Naive thymus-derived CD4-positive, alpha-beta T cell (primary cell): Measurements from ENCODE around the gene PAQR8. TPM values are rescaled to one million over a fixed set of nuclear protein-coding genes. Genes with fewer than 3 reads are reported as not detected.

Experiments
- ATAC-seq: fragments of 150-1000 bp; cut with Tn5 transposase; 2 replicates; pipeline ENCODE4 v1.10.0; 2021; ENCODE audit warnings: mild to moderate bottlenecking, moderate library complexity
- CTCF ChIA-PET: fragments of 350-600 bp; sonication (Branson Sonifier 250); formaldehyde crosslinking; loops from one replicate; lab custom pipeline; 2021; ENCODE audit warnings: antibody characterized with exemption; lab: Charles Lee
- POLR2A ChIA-PET: fragments of 350-600 bp; sonication (Branson Sonifier 250); formaldehyde crosslinking; loops from one replicate; lab custom pipeline; 2021; ENCODE audit warnings: antibody characterized with exemption, inconsistent platforms; lab: Charles Lee
- DNase-seq, 9 donors: peaks; one replicate each; pipeline versions ENCODE4 v3.0.0 to v3.0.0-alpha.2; 2020 to 2022; ENCODE audit warnings: mixed read lengths in 1 of 9
- H3K27ac ChIP-seq: one replicate; pipeline ENCODE4 v1.7.0; 2013; ENCODE audit warnings: mild to moderate bottlenecking, low read depth, low read length, moderate library complexity
- H3K27me3 ChIP-seq, 2 donors: one replicate each; pipeline ENCODE4 v1.7.0; 2013; ENCODE audit warnings: low read length in 2 of 2, mild to moderate bottlenecking in 2 of 2, moderate library complexity in 2 of 2; ENCODE audit not compliant: control insufficient read depth in 2 of 2, insufficient read depth in 2 of 2
- H3K36me3 ChIP-seq, 3 experiments: 1 replicate in 2 of 3; 2 replicates in 1 of 3; pipeline ENCODE4 v1.7.0; 2013; ENCODE audit warnings: low read length in 3 of 3, mild to moderate bottlenecking in 3 of 3, moderate library complexity in 1 of 3; ENCODE audit not compliant: insufficient read depth in 3 of 3, control insufficient read depth in 2 of 3
- H3K4me1 ChIP-seq, 2 donors: one replicate each; pipeline ENCODE4 v1.7.0; 2013; ENCODE audit warnings: low read length in 2 of 2, mild to moderate bottlenecking in 2 of 2, moderate library complexity in 1 of 2; ENCODE audit not compliant: control insufficient read depth in 2 of 2, insufficient read depth in 2 of 2
- H3K4me3 ChIP-seq: 2 replicates; pipeline ENCODE4 v1.7.0; 2013; ENCODE audit warnings: mild to moderate bottlenecking, low read length
- H3K9me3 ChIP-seq, 3 experiments: 1 replicate in 2 of 3; 2 replicates in 1 of 3; pipeline ENCODE4 v1.7.0; 2013; ENCODE audit warnings: low read length in 3 of 3; ENCODE audit not compliant: control insufficient read depth in 2 of 3
- H3K27ac Mint-ChIP-seq, 9 donors: one replicate each; pipeline ENCODE4 v1.8.0; 2020 to 2022; ENCODE audit warnings: mixed read lengths in 9 of 9, mild to moderate bottlenecking in 8 of 9, moderate library complexity in 5 of 9, inconsistent platforms in 2 of 9
- H3K27me3 Mint-ChIP-seq, 5 donors: one replicate each; pipeline ENCODE4 v1.8.0; 2021 to 2022; ENCODE audit warnings: mixed read lengths in 5 of 5, mild to moderate bottlenecking in 1 of 5
- H3K36me3 Mint-ChIP-seq, 5 donors: one replicate each; pipeline ENCODE4 v1.8.0; 2020 to 2022; ENCODE audit warnings: mixed read lengths in 5 of 5, mild to moderate bottlenecking in 3 of 5, inconsistent platforms in 1 of 5
- H3K4me1 Mint-ChIP-seq, 7 donors: one replicate each; pipeline ENCODE4 v1.8.0; 2020 to 2022; ENCODE audit warnings: mixed read lengths in 7 of 7, mild to moderate bottlenecking in 3 of 7, inconsistent platforms in 1 of 7
- H3K4me3 Mint-ChIP-seq, 10 donors: one replicate each; pipeline ENCODE4 v1.8.0; 2020 to 2022; ENCODE audit warnings: mild to moderate bottlenecking in 10 of 10, mixed read lengths in 10 of 10, moderate library complexity in 6 of 10, inconsistent platforms in 2 of 10
- H3K9me3 Mint-ChIP-seq, 11 donors: one replicate each; pipeline ENCODE4 v1.8.0; 2020 to 2022; ENCODE audit warnings: mixed read lengths in 11 of 11, mild to moderate bottlenecking in 4 of 11, inconsistent platforms in 1 of 11, moderate library complexity in 1 of 11
- intact Hi-C, 2 donors: fragments of 100-400 bp; cut with micrococcal nuclease; formaldehyde crosslinking; loops; one replicate each; pipeline ENCODE4 v1.15.1; 2023
- polyA plus RNA-seq, 2 donors: library from polyadenylated mRNA; unstranded; fragments of 300-500 nt; fragmentation: Illumina TruSeq; gene quantifications; one replicate each; pipeline ENCODE4 v1.2.3, GENCODE V29; 2021
- total RNA-seq, 6 experiments: library from RNA in 5 of 6; stranded (reverse) in 5 of 6; gene quantifications; 1 replicate in 5 of 6; 2 replicates in 1 of 6; pipeline ENCODE4 v1.2.3 and lab custom pipeline; 2021 to 2026

The PAQR8 gene
- total and polyA plus RNA-seq, 7 experiments from 2014 or later = 7.5 to 46.2 (median 32.1) TPM

- ChIA-PET CTCF (interaction anchor here (0.7 to 1.1 kb wide), 2 partner anchors 10 to 67 kb away, joined by 4 read pairs; partner anchors contain the start of gene PAQR8), POLR2A (interaction anchor here (1.5 kb wide), 1 partner anchor 15 kb away, joined by 6 read pairs; no protein-coding TSS in a partner anchor)
- Histone ChIP-seq H3K27me3 (no peaks in the 10 kb centered on the region), H3K27ac (no peak overlapping the region), H3K36me3 (no peaks in the 10 kb centered on the region), H3K9me3 (no peaks in the 10 kb centered on the region), H3K4me3 (no peak overlapping the region), H3K4me1 (no peaks in the 10 kb centered on the region)
- Mint-ChIP-seq H3K9me3 (no peaks in the 10 kb centered on the region), H3K27ac (no peak overlapping the region), H3K27me3 (peaks cover 0 to 7% (median 0%) of the 10 kb centered on the region in 5 donors), H3K36me3 (peaks cover 0 to 3% (median 0%) of the 10 kb centered on the region in 5 donors), H3K4me1 (peaks cover 18 to 37% (median 32%) of the 10 kb centered on the region in 7 donors), H3K4me3 (peak overlapping the region in 2 of 10 donors; percentile 21 to 51)
- intact Hi-C loops = no loop called here
- ATAC-seq (peak; percentile 86), DNase-seq (no peak)
Measured at GRCh38 chr6:52352239-52353018, 9.5 kb upstream of the PAQR8 start.

GRCh38 chr6:52356017-52356416 is 5.9 kb upstream of the PAQR8 start:
- Histone ChIP-seq H3K36me3 (no peaks in the 10 kb centered on the region), H3K4me1 (peaks cover 0 to under 1% of the 10 kb centered on the region in 2 donors), H3K27me3 (no peaks in the 10 kb centered on the region), H3K27ac (no peak overlapping the region), H3K4me3 (no peak overlapping the region), H3K9me3 (no peaks in the 10 kb centered on the region)
- peaks cover 0 to 4% (median 0%) of the 10 kb centered on the region in 5 donors for H3K27me3 Mint-ChIP-seq
- H3K36me3 Mint-ChIP-seq = no peaks in the 10 kb centered on the region
- no peaks in the 10 kb centered on the region for H3K9me3 Mint-ChIP-seq
- no peak overlapping the region for H3K4me3 Mint-ChIP-seq
- POLR2A ChIA-PET = interaction anchor here (0.7 to 0.8 kb wide), 2 partner anchors 22 to 71 kb away, joined by 3 read pairs; no protein-coding TSS in a partner anchor
- intact Hi-C loops = no loop called here
- CTCF ChIA-PET = interaction anchor here (0.7 kb wide), 1 partner anchor 34 kb away, joined by 4 read pairs; no protein-coding TSS in a partner anchor
- DNase-seq (no peak), ATAC-seq (no peak)
- peaks cover 12 to 29% (median 19%) of the 10 kb centered on the region in 7 donors for H3K4me1 Mint-ChIP-seq
- H3K27ac Mint-ChIP-seq = no peak overlapping the region

- no peaks in the 10 kb centered on the region for H3K9me3 ChIP-seq
- CTCF ChIA-PET = interaction anchor here (6.1 kb wide), 1 partner anchor 73 kb away, joined by 60 read pairs; the partner anchor contains the start of gene MCM3
- intact Hi-C loops = no loop called here
- Mint-ChIP-seq H3K27me3 (peaks cover 0 to 11% (median 0%) of the 10 kb centered on the region in 5 donors), H3K4me3 (no peak overlapping the region), H3K36me3 (peaks cover 0 to 3% (median 0%) of the 10 kb centered on the region in 5 donors), H3K4me1 (peaks cover 21 to 30% (median 26%) of the 10 kb centered on the region in 7 donors), H3K27ac (peak overlapping the region in 3 of 9 donors; percentile 5 to 99 (median 90)), H3K9me3 (peaks cover 0 to 2% (median 0%) of the 10 kb centered on the region in 11 donors)
- no peak for DNase-seq
- POLR2A ChIA-PET = interaction anchor here (1.2 to 9.3 kb wide), 3 partner anchors 30 to 75 kb away, joined by 4 to 92 read pairs (median 8); partner anchors contain the start of gene MCM3
- H3K4me3 ChIP-seq = no peak overlapping the region
- no peak for ATAC-seq
- H3K4me1 ChIP-seq = peaks cover 15 to 17% of the 10 kb centered on the region in 2 donors
- H3K36me3 ChIP-seq = peaks cover 0 to 7% (median 0%) of the 10 kb centered on the region in 3 experiments
- no peaks in the 10 kb centered on the region for H3K27me3 ChIP-seq
- no peak overlapping the region for H3K27ac ChIP-seq
Measured at GRCh38 chr6:52359403-52359802, 2.5 kb upstream of the PAQR8 start.

GRCh38 chr6:52360028-52360427 is 1.9 kb upstream of the PAQR8 start:
- Mint-ChIP-seq H3K36me3 (peaks cover 0 to 3% (median 0%) of the 10 kb centered on the region in 5 donors), H3K27me3 (peaks cover 0 to 12% (median 0%) of the 10 kb centered on the region in 5 donors), H3K27ac (peak overlapping the region in 7 of 9 donors; percentile 59 to 99 (median 92)), H3K9me3 (peaks cover 0 to 2% (median 0%) of the 10 kb centered on the region in 11 donors), H3K4me1 (peaks cover 27 to 36% (median 31%) of the 10 kb centered on the region in 7 donors), H3K4me3 (peak overlapping the region in 3 of 10 donors; percentile 13 to 88 (median 83))
- CTCF ChIA-PET = interaction anchor here (6.1 kb wide), 1 partner anchor 73 kb away, joined by 60 read pairs; the partner anchor contains the start of gene MCM3
- Histone ChIP-seq H3K27ac (peak overlapping the region; percentile 86), H3K9me3 (no peaks in the 10 kb centered on the region), H3K27me3 (no peaks in the 10 kb centered on the region), H3K4me1 (peaks cover 17 to 24% of the 10 kb centered on the region in 2 donors), H3K36me3 (peaks cover 0 to 7% (median 0%) of the 10 kb centered on the region in 3 experiments), H3K4me3 (no peak overlapping the region)
- DNase-seq = no peak
- intact Hi-C loops = loop anchor here in 1 of 2 donors (2.0 to 10.0 kb wide), 2 partner anchors 311 to 1185 kb away; partner anchors contain the start of genes GCLC and TMEM14A
- no peak for ATAC-seq
- POLR2A ChIA-PET = interaction anchor here (0.6 to 9.3 kb wide), 6 partner anchors 29 to 76 kb away, joined by 4 to 92 read pairs (median 6); partner anchors contain the start of gene MCM3

DNA sequence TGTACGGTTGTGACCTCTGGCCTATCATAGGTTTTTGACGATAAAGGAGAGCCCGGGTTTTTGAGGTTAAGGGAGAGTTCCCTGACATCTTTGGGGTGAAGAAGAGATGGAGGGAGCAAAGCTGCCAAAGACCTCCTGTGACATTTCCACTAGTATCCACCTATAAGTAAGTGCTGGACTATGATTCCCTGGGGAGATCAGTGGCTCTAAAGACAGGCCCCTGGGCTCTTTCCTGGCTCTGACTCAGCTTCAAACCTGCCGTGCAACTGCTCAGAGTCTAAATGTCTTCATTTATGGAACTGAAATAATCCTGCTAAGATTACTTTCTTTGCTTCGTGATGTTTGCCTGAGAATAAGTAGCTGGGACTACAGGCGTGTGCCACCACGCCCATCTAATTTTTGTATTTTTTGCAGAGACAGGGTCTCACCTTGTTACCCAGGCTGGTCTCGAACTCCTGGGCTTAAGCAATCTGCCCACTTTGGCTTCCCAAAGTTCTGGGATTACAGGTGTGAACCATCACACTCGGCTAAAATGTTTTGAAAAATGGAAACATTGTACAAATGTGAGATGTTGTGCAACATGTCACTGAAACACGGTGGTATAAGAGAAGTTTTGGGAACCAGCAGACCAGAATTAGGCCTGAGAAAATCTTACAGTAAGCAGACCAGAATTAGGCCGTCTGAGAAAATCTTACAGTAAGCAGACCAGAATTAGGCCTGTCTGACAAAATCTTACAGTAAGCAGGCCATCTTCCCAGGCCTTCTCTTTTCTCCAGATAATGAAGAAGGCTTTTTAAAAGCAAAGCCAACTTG is 1.1 kb upstream of the PAQR8 start:
- Histone ChIP-seq H3K4me1 (peaks cover 23 to 25% of the 10 kb centered on the region in 2 donors), H3K27me3 (no peaks in the 10 kb centered on the region), H3K36me3 (peaks cover 0 to 7% (median 0%) of the 10 kb centered on the region in 3 experiments), H3K9me3 (no peaks in the 10 kb centered on the region), H3K27ac (peak overlapping the region; percentile 86), H3K4me3 (peak overlapping the region; percentile 90)
- DNase-seq (no peak), ATAC-seq (no peak)
- Mint-ChIP-seq H3K27me3 (peaks cover 0 to 9% (median 0%) of the 10 kb centered on the region in 5 donors), H3K27ac (peak overlapping the region; percentile 85 to 99 (median 93)), H3K9me3 (peaks cover 0 to 2% (median 0%) of the 10 kb centered on the region in 11 donors), H3K4me3 (peak overlapping the region in 9 of 10 donors; percentile 74 to 100 (median 84)), H3K4me1 (peaks cover 24 to 43% (median 34%) of the 10 kb centered on the region in 7 donors), H3K36me3 (peaks cover 0 to 3% (median 0%) of the 10 kb centered on the region in 5 donors)
- intact Hi-C loops = loop anchor here (1.0 to 10.0 kb wide), 3 partner anchors 310 to 1184 kb away; partner anchors contain the start of genes GCLC (in 1 of the 2), GSTA4 (in 1 of the 2) and TMEM14A (in 1 of the 2)
- CTCF ChIA-PET = interaction anchor here (1.7 to 9.4 kb wide), 3 partner anchors 27 to 74 kb away, joined by 11 to 72 read pairs (median 60); partner anchors contain the start of gene MCM3
- POLR2A ChIA-PET = interaction anchor here (0.6 to 9.3 kb wide), 6 partner anchors 29 to 76 kb away, joined by 4 to 92 read pairs (median 6); partner anchors contain the start of gene MCM3
